Measurements from ENCODE around the gene NARF.
A peak's percentile ranks its signal among the peaks of the same experiment; 100 is the strongest.
"Not testable (repeated sequence)": the region's sequence is repeated elsewhere in the genome, so short reads cannot be mapped to it uniquely, and the experiment has no call there.

Gene NARF

DNA sequence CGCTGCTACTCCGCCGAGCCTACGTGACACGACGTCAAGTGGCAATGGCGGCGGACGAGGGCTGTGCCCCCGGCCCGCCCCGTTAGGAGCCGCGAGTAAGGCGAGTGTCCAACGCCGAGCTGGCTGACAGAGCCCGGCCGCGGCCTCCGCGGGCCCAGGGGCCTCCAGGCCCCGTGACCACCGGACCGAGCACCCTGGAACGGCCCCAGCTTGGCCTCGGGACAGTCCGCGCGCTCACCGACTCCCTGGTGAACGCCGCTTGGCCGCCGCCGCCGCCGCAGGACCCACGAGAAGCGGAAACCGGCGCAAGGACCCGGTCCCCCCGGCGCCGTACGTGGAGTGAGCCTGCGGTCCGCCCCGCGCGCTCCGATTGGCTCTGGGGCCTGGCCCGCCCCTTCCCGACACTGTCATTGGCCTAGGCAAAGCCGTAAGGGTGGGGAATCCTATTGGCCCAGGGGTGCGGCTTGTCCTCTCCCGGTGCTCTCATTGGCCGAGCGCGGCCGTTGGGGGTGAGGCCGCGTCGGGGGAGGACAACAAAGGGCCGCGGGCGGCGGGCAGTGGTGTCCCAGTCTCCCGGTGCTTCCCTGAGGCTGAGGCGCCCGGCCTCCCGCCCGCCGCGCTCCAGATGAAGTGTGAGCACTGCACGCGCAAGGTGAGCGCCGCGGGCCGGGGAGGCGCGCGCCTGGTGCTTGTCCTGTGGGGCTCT, at the start of gene NARF:
TSS of gene NARF (plus strand) at position 563 of the 706 bp plus-strand sequence. CDS start at position 626, 63 bp downstream.
- DNase-seq (ENCODE audit: low read depth in 4 of 4, low spot score in 1 of 4), result peak; percentile 79 to 96 (median 86)

DNA sequence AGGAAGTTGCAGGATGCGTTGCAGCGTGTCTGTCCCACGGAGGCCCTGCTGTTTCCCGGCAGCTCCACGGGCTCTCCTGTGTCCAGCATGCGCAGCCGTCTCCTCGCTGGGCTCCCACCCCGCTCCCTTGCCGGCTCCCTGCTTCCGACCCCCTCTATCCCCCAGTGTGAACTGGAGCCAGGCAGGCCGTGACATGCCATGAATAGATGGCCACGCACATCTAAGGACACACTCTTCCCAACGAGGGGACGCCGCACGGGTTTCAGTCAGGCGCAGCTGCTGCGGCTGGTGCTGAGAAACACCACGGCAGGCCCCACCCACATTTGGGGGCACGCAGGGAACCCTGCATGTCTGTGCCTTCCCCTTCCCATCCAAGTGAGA, 49.6 kb upstream of the NARF start:
- no peak for DNase-seq (ENCODE audit: low read depth in 4 of 4, low spot score in 1 of 4)

DNA sequence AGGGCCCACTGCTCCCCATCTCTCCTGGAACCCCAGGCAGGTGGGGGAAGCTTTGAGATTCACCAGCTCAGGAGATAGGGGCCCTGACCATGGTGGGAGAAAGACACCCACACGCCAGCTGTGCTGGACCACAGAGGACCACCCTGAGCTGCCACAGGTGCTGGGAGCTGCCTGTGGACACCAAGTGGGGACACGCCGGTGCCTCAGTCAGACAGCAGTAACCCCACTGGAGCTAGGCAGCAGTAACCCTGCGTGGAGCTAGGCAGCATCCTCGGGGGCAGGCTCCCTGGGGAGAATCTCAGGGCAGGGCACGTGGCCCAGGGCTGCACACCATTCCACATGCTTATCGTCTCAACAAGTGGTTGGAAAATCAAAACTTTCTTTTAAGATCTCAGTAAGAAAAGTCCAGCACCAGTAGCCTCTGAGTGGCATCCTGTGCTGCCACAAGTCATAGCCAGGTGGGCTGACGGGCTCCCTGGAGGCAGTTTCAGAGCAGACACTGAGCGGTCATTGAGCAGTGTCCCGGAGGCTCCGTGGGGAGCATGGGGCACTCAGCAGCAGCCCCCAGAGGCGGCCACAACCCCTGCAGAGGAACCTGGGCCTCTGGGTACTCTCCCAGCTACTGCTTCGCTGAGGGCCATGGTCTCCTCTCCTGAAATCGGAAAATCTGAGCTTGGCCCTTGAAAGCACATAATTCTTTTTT, 48.4 kb upstream of the NARF start:
- no peak for DNase-seq (ENCODE audit: low read depth in 4 of 4, low spot score in 1 of 4)

- DNase-seq (ENCODE audit: low read depth in 4 of 4, low spot score in 1 of 4), result no peak
Measured at GRCh38 chr17:82411396-82412053, 47.0 kb upstream of the NARF start.

- not testable (repeated sequence) for DNase-seq (ENCODE audit: low read depth in 4 of 4, low spot score in 1 of 4)
Measured at GRCh38 chr17:82412081-82412480, 46.5 kb upstream of the NARF start.

DNA sequence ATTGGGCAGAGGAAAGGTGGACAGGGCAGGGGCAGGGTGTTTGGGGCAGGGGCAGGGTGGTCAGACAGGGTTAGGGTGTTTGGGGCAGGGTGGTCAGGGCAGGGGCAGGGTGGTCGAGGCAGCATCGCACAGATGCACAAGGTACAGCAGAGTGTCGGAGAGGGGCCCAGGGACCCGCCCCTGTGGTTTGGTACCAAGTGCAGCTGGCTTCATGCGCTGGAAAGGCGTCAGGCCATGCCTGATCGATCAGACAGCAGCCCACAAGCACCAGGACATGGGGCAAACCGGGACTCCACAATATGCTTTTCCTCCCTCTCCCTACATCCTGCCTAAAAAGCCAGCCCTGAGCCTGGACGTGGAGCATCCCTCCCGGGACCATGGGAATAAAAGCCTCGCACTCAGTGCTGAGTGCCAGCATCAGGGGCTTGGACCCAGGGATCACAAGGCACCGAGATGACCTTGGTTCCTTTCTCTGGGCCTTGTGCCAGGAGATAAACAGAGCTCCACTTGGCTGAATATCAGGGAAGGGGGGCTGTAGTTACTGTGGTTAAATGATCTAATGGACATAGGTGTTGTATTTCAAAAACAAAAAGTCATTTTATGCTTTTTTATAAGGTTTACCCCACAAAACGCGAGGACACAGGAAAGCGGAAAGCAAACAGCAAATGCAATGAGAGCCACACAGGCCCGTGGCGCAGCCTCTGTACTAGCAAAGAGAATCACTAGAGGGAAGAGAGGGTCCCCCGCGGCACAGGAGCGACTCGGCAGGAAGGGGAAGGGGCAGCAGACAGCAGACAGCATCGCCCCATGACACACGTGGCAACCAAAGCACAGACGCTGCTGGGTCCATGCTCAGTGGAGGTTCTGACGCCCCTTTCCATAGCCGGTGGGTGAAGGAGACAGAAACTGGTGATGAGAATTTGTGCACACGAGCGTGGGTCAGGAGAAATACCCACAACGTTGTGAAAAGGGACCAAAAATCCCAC, 45.7 kb upstream of the NARF start:
- no peak for DNase-seq (ENCODE audit: low read depth in 4 of 4, low spot score in 1 of 4)

DNA sequence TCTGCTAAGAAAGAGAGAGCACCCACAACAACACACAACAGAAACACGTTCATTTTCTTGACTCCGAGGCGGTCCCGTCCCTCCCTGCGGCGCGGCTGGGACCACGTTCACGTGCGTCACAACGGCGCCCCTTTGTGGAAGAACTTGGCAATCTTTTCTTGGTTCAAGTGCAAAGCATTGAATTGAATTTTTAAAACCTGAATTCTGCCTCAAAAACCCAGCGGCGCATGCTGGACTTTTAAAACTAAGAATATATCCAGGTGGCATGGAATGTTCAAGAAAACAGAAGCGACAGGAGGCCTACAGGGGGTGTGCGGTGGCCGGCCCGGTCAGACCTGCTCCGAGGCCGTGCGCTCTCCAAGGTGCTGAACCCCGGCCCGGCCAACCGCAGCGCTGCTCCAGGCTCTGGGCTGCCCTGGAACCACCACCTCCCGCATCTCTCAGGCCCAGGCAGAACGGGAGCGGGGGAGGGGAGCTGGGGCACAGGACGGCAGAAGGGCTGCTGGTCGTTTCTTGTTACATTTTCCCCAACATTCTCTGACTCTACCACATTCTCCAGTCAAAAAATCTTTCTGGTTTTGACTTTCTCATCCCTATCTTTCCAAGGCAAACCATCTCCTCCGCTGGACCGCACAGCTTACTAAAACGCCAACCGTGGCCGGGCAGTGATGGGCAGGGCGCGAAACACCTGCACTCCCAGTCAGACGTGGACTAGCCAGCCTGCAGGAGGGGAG, 43.8 kb upstream of the NARF start:
- peak; percentile 37 to 65 (median 58) for DNase-seq (ENCODE audit: low read depth in 4 of 4, low spot score in 1 of 4)

DNA sequence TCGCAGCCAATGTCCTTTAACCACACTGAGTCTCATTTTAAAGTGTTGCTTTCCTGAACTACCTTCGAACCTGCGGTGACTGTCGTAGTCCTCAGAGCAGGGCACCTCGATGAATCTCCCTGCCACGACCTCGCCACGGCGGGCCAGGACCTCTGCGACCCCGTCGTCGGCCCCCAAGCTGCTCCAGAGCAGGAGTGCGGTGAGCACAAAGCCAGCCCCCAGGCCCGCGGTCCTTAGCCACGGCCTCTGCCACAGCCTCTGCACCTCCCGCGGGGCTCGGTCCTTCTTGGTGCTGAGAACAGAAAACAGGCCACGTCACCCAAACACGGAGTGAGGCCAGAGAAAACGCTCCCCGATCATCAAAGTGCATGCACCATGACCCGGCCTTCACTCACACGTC, 43.2 kb upstream of the NARF start:
- no peak for DNase-seq (ENCODE audit: low read depth in 4 of 4, low spot score in 1 of 4)

- DNase-seq (ENCODE audit: low read depth in 4 of 4, low spot score in 1 of 4), result no peak
Measured at GRCh38 chr17:82415786-82416185, 42.8 kb upstream of the NARF start.

GRCh38 chr17:82416264-82416663, 42.3 kb upstream of the NARF start:
- DNase-seq (ENCODE audit: low read depth in 4 of 4, low spot score in 1 of 4), result no peak

- no peak for DNase-seq (ENCODE audit: low read depth in 4 of 4, low spot score in 1 of 4)
Measured at GRCh38 chr17:82416771-82417170, 41.8 kb upstream of the NARF start.

- DNase-seq (ENCODE audit: low read depth in 4 of 4, low spot score in 1 of 4), result peak; percentile 53 to 80 (median 70)
Measured at GRCh38 chr17:82418001-82418986, 40.2 kb upstream of the NARF start, which contains the start of the genes HEXD and OGFOD3. TSS of gene HEXD (plus strand) at chr17:82418347. CDS start at chr17:82419800, 1,453 bp downstream. TSS of gene OGFOD3 (minus strand) at chr17:82418586. CDS start at chr17:82418485, 101 bp downstream.

DNA sequence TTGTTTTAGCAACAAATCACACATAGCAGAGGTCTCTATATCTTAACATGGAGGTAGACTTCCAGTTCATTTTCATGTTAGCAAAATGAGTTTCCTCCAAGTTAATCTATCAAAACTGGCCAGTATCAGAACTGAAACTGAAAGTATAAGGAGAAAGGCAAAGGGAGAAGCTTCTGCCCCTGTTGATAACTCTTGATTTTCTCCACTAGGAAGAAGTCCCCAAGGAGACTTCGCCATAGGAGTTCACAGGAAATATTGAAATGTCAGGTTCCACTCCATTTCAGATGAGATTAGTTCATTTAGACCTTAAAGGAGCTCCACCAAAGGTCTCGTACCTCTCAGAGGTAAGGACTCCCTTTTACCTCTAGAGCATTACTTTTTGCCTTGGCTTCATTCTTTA, 39.0 kb upstream of the NARF start:
- no peak for DNase-seq (ENCODE audit: low read depth in 4 of 4, low spot score in 1 of 4)

GRCh38 chr17:82424001-82424862, 34.3 kb upstream of the NARF start:
- peak; percentile 26 to 48 (median 28) for DNase-seq (ENCODE audit: low read depth in 4 of 4, low spot score in 1 of 4)

- DNase-seq (ENCODE audit: low read depth in 4 of 4, low spot score in 1 of 4), result no peak
Measured at GRCh38 chr17:82424863-82425159, 33.7 kb upstream of the NARF start.

GRCh38 chr17:82428546-82428945, 30.0 kb upstream of the NARF start:
- no peak for DNase-seq (ENCODE audit: low read depth in 4 of 4, low spot score in 1 of 4)

DNA sequence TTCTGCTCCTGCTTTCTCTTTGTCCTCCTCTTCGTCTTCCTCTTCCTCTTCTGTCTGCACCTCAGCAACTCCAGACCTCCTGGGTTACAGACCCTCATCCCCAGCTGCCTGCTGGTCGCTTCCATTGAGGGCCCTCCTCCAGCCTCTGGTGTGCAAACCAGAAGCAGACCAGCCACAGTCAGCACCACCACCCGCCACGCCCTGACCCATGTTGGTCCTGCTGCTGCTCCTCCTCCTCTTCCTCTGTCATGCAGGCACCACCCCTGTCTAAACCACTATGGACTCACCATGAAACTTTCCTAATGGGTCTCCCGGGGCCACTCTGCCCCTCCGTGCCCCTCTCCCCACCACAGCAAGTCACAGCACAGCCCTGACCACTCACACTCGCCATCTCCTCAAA, 28.7 kb upstream of the NARF start:
- no peak for DNase-seq (ENCODE audit: low read depth in 4 of 4, low spot score in 1 of 4)

DNA sequence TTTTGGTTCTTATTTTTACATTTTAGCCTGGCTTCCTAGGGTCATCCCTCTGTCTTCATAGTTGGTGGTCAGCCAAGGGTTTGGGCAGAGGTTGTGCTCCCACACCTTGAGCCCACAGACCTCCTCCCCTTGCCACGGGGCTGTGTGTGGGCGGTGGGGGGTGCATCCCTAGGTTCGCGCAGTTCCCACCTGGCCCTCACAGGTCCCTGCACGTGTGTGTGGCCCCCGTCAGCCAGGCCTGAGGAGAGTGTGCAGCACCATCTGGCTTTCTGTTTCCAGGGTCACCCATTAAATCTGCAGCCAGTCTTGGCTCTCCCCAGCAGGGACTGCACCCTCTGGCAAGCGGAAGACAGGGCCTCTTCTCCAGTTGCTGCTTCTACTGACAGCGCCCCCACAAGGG, 26.5 kb upstream of the NARF start:
- DNase-seq (ENCODE audit: low read depth in 4 of 4, low spot score in 1 of 4), result no peak
